Sigmoid colon (tissue), 7 donors: ENCODE data around the gene WNT3. TPM values are rescaled to one million over a fixed set of nuclear protein-coding genes. Genes with fewer than 3 reads are reported as not detected.

Source experiments
- DNase-seq: peaks from one replicate; pipeline ENCODE4 v3.0.0-alpha.2; 2019
- H3K27ac ChIP-seq, 4 donors: fragments of 200-600 bp; sonication (generic); one replicate each; pipeline ENCODE4 v1.5.1; 2016 to 2019; ENCODE audit warnings: mild to moderate bottlenecking in 1 of 4
- H3K27me3 ChIP-seq, 3 donors: fragments of 200-600 bp; sonication (generic); one replicate each; pipeline ENCODE4 v1.5.1; 2019; ENCODE audit warnings: mild to moderate bottlenecking in 1 of 3
- H3K36me3 ChIP-seq, 4 donors: fragments of 200-600 bp; sonication (generic); one replicate each; pipeline ENCODE4 v1.5.1; 2016 to 2019
- H3K4me1 ChIP-seq, 4 donors: fragments of 200-600 bp; sonication (generic); one replicate each; pipeline ENCODE4 v1.5.1; 2017 to 2019
- H3K4me3 ChIP-seq, 4 donors: fragments of 200-600 bp; sonication (generic); one replicate each; pipeline ENCODE4 v1.5.1; 2017 to 2019; ENCODE audit warnings: mild to moderate bottlenecking in 2 of 4, moderate library complexity in 1 of 4
- H3K9me3 ChIP-seq, 4 donors: fragments of 200-600 bp in 3 of 4; sonication (generic) in 3 of 4; one replicate each; pipeline versions ENCODE4 v1.5.1 to v1.6.1; 2013 to 2019
- CTCF ChIP-seq, 4 experiments: fragments of 450-650 bp in 3 of 4; fragments of 200-600 bp in 1 of 4; IDR thresholded peaks; one replicate each; pipeline ENCODE4 v1.5.1; 2016 to 2019; ENCODE audit warnings: antibody characterized with exemption in 4 of 4, mild to moderate bottlenecking in 3 of 4, moderate library complexity in 2 of 4
- EP300 ChIP-seq, 4 donors: sonication (generic); formaldehyde crosslinking; IDR thresholded peaks; one replicate each; pipeline ENCODE4 v1.6.1; 2017; ENCODE audit warnings: antibody characterized with exemption in 4 of 4
- POLR2A ChIP-seq, 2 donors: fragments of 450-650 bp; IDR thresholded peaks; one replicate each; pipeline ENCODE4 v1.6.1; 2016; ENCODE audit warnings: antibody characterized with exemption in 2 of 2, mild to moderate bottlenecking in 2 of 2, moderate library complexity in 2 of 2
- POLR2AphosphoS5 ChIP-seq, 4 donors: sonication (generic); formaldehyde crosslinking; IDR thresholded peaks; one replicate each; pipeline ENCODE4 v1.6.1; 2017; ENCODE audit warnings: antibody characterized with exemption in 4 of 4
- WGBS, 2 donors: extraction: QIAGEN DNeasy Blood & Tissue Kit; methylation state at CpG; one replicate each; pipeline ENCODE4 v1.1.7; 2013; 5-methylcytosine and 5-hydroxymethylcytosine counted together
- intact Hi-C: fragments of 100-400 bp; cut with DNase I; formaldehyde crosslinking; loops from one replicate; pipeline ENCODE4 v1.15.1; 2023
- polyA plus RNA-seq, 3 donors: library from polyadenylated mRNA; stranded (reverse); fragments of 200-250 nt; gene quantifications; one replicate each; pipeline ENCODE4 v1.2.3, GENCODE V29; 2013
- total RNA-seq, 4 donors: library from RNA; depleted of rRNA; stranded (reverse); fragments of >200 nt; gene quantifications; one replicate each; pipeline ENCODE4 v1.1.0, GENCODE V29; 2016
- donor health status: healthy with polysubstance abuse.
- donor health status: Bipolar disorder and iron deficiency.
- donor health status: healthy.

WNT3 gene
- total and polyA plus RNA-seq, 7 donors = under 0.01 to 0.71 (median 0.52) TPM; not detected in 1

- H3K27me3 ChIP-seq = no peaks in the 10 kb centered on the region
- H3K4me1 ChIP-seq = no peaks in the 10 kb centered on the region
- no peak for DNase-seq
- intact Hi-C loops = no loop called here
- WGBS, 2 donors = 95 to 97% methylated on average over 1 of the region's 1 CpG
- H3K27ac ChIP-seq = no peak overlapping the region
- H3K9me3 ChIP-seq = no peaks in the 10 kb centered on the region
- peaks cover 0 to 9% (median 0%) of the 10 kb centered on the region in 4 donors for H3K36me3 ChIP-seq
- no peak for TF ChIP-seq EP300 (IDR thresholded peaks at IDR 0.05)
- no peak for TF ChIP-seq POLR2AphosphoS5 (IDR thresholded peaks at IDR 0.05)
- no peak for TF ChIP-seq CTCF (IDR thresholded peaks at IDR 0.05)
- no peak for TF ChIP-seq POLR2A (IDR thresholded peaks at IDR 0.05)
- no peak overlapping the region for H3K4me3 ChIP-seq
Measured at GRCh38 chr17:46733837-46734475, 84.5 kb downstream of the WNT3 start.

- intact Hi-C loops = no loop called here
- Histone ChIP-seq H3K27me3 (no peaks in the 10 kb centered on the region), H3K36me3 (peaks cover 0 to 20% (median 0%) of the 10 kb centered on the region in 4 donors), H3K4me1 (no peaks in the 10 kb centered on the region), H3K9me3 (no peaks in the 10 kb centered on the region), H3K4me3 (no peak overlapping the region), H3K27ac (no peak overlapping the region)
- TF ChIP-seq POLR2A (IDR thresholded peaks at IDR 0.05) (no peak), EP300 (IDR thresholded peaks at IDR 0.05) (no peak), CTCF (IDR thresholded peaks at IDR 0.05) (no peak), POLR2AphosphoS5 (IDR thresholded peaks at IDR 0.05) (no peak)
- WGBS, 2 donors = 89 to 93% methylated on average over 7 of the region's 7 CpGs
- DNase-seq = no peak
Measured at GRCh38 chr17:46732754-46733398, 85.6 kb downstream of the WNT3 start.

GRCh38 chr17:46732160-46732559 lies 86.3 kb downstream of the WNT3 start:
- H3K27me3 ChIP-seq = no peaks in the 10 kb centered on the region

GRCh38 chr17:46730679-46731078 lies 87.8 kb downstream of the WNT3 start:
- no peak for DNase-seq
- TF ChIP-seq POLR2A (IDR thresholded peaks at IDR 0.05) (no peak), CTCF (IDR thresholded peaks at IDR 0.05) (no peak), POLR2AphosphoS5 (IDR thresholded peaks at IDR 0.05) (no peak), EP300 (IDR thresholded peaks at IDR 0.05) (no peak)
- 98% methylated on average over 1 of the region's 1 CpG for WGBS, 2 donors
- no peak overlapping the region for H3K27ac ChIP-seq
- intact Hi-C loops = no loop called here
- no peaks in the 10 kb centered on the region for H3K27me3 ChIP-seq
- H3K4me3 ChIP-seq = no peak overlapping the region
- peaks cover 0 to 35% (median 0%) of the 10 kb centered on the region in 4 donors for H3K36me3 ChIP-seq
- no peaks in the 10 kb centered on the region for H3K4me1 ChIP-seq
- no peaks in the 10 kb centered on the region for H3K9me3 ChIP-seq

More at GRCh38 chr17:46732160-46732559, 86.3 kb downstream of the WNT3 start:
- H3K4me3 ChIP-seq = no peak overlapping the region
- no peak overlapping the region for H3K27ac ChIP-seq
- no peak for DNase-seq
- H3K9me3 ChIP-seq = no peaks in the 10 kb centered on the region
- TF ChIP-seq EP300 (IDR thresholded peaks at IDR 0.05) = no peak
- TF ChIP-seq POLR2AphosphoS5 (IDR thresholded peaks at IDR 0.05) = no peak
- TF ChIP-seq CTCF (IDR thresholded peaks at IDR 0.05) = no peak
- TF ChIP-seq POLR2A (IDR thresholded peaks at IDR 0.05) = no peak
- intact Hi-C loops = no loop called here
- H3K36me3 ChIP-seq = peaks cover 0 to 27% (median 0%) of the 10 kb centered on the region in 4 donors
- no peaks in the 10 kb centered on the region for H3K4me1 ChIP-seq
- 87 to 100% methylated on average over 1 of the region's 1 CpG for WGBS, 2 donors
